Ishikawa (cell line): Measurements from ENCODE around the gene SH2D2A.

Experiments
- CREB1 ChIP-seq: IDR thresholded peaks from 2 replicates; pipeline ENCODE4 v1.6.1; 2012; ENCODE audit warnings: low read depth
- EGR1 ChIP-seq: IDR thresholded peaks from 2 replicates; pipeline ENCODE4 v1.6.1; 2012
- EP300 ChIP-seq: IDR thresholded peaks from 2 replicates; pipeline ENCODE4 v1.6.1; 2012; ENCODE audit warnings: borderline replicate concordance
- MAX ChIP-seq: IDR thresholded peaks from 2 replicates; pipeline ENCODE4 v1.6.1; 2012
- NFIC ChIP-seq: IDR thresholded peaks from 2 replicates; pipeline ENCODE4 v1.6.1; 2012
- RAD21 ChIP-seq: IDR thresholded peaks from 2 replicates; pipeline ENCODE4 v1.6.1; 2012; ENCODE audit warnings: low read depth
- REST ChIP-seq: IDR thresholded peaks from 2 replicates; pipeline ENCODE4 v1.6.1; 2012; ENCODE audit warnings: low read depth, mild to moderate bottlenecking
- TCF12 ChIP-seq: IDR thresholded peaks from 2 replicates; pipeline ENCODE4 v1.6.1; 2012; ENCODE audit warnings: low read depth
- TEAD4 ChIP-seq: IDR thresholded peaks from 2 replicates; pipeline ENCODE4 v1.6.1; 2012
- USF1 ChIP-seq: IDR thresholded peaks from 2 replicates; pipeline ENCODE4 v1.6.1; 2012
- YY1 ChIP-seq: IDR thresholded peaks from 2 replicates; pipeline ENCODE4 v1.6.1; 2012; ENCODE audit warnings: low read depth
- ZBTB7A ChIP-seq: IDR thresholded peaks from 2 replicates; pipeline ENCODE4 v1.6.1; 2012; ENCODE audit warnings: low read depth

SH2D2A gene

GRCh38 chr1:156756355-156756754 lies 60.3 kb downstream of the SH2D2A start:
- no peak for TF ChIP-seq USF1
- no peak for TF ChIP-seq REST
- TF ChIP-seq EP300, result no peak
- no peak for TF ChIP-seq MAX
- TF ChIP-seq NFIC, result no peak
- TF ChIP-seq CREB1, result no peak
- no peak for TF ChIP-seq TCF12
- TF ChIP-seq ZBTB7A, result no peak
- no peak for TF ChIP-seq EGR1
- no peak for TF ChIP-seq YY1
- TF ChIP-seq TEAD4, result no peak
- no peak for TF ChIP-seq RAD21
